Measurements from ENCODE around the gene RRAS2. TPM values are rescaled to one million over a fixed set of nuclear protein-coding genes. Genes with fewer than 3 reads are reported as not detected.

Gene RRAS2
- total and polyA plus RNA-seq, 2 donors (not counting 3 experiments of a cell fraction or from before 2014, with no cell fraction given): 30.1 to 80.5 TPM

GRCh38 chr11:14373941-14374646 lies 15.1 kb upstream of the RRAS2 start:
- no peak overlapping the region for H2AFZ ChIP-seq (ENCODE audit: low read depth, low read length)
- no peak overlapping the region for H3K27ac ChIP-seq (ENCODE audit: insufficient read depth, low read depth, low read length)
- POLR2A ChIA-PET: interaction anchor here (0.5 kb wide), 1 partner anchor 48 kb away, joined by 3 read pairs; no protein-coding TSS in a partner anchor
- BruUV-seq (replicated peaks): no TSS peak
- no peaks in the 10 kb centered on the region for H3K79me2 ChIP-seq (ENCODE audit: control insufficient read depth, insufficient read depth, low read length)
- H3K4me3 ChIP-seq (replicated peaks in 1 of 3; ENCODE audit: insufficient read depth in 1 of 3, low read depth in 1 of 3, low read length in 3 of 3): no peak overlapping the region
- no peak overlapping the region for H3K4me2 ChIP-seq (ENCODE audit: insufficient read depth, low read length)
- H3K9me1 ChIP-seq (replicated peaks; ENCODE audit: control insufficient read depth, extremely low read depth, insufficient read depth, low read length): no peaks in the 10 kb centered on the region
- dilution Hi-C loops (cut with MboI; ENCODE audit: extremely low pct_ligation_motif_present, low sequenced_read_pairs): no loop called here
- H4K20me1 ChIP-seq (replicated peaks; ENCODE audit: control insufficient read depth, extremely low read depth, insufficient read depth, low read length): no peaks in the 10 kb centered on the region
- intact Hi-C loops (cut with micrococcal nuclease): no loop called here
- FAIRE-seq (peak; percentile 76), DNase-seq (ENCODE audit: low read depth, low spot score) (peak; percentile 21)
- H3K9ac ChIP-seq (replicated peaks; ENCODE audit: extremely low read depth, insufficient read depth, low read length): no peak overlapping the region
- CTCF ChIA-PET: interaction anchor here (1.1 to 1.9 kb wide), 4 partner anchors 13 to 73 kb away, joined by 4 to 6 read pairs (median 5); no protein-coding TSS in a partner anchor
- no peaks in the 10 kb centered on the region for H3K27me3 ChIP-seq (ENCODE audit: control insufficient read depth in 2 of 2, insufficient read depth in 2 of 2, low read length in 2 of 2)
- TF ChIP-seq MYC (IDR thresholded peaks at IDR 0.05; ENCODE audit: low read depth, low read length) (no peak), POLR2AphosphoS5 (IDR thresholded peaks at IDR 0.05; ENCODE audit: insufficient read depth, low read depth, low read length) (no peak), CTCF (IDR thresholded peaks at IDR 0.05; ENCODE audit: extremely low read depth in 1 of 2, insufficient read depth in 1 of 2, low read depth in 1 of 2, low read length in 2 of 2) (no peak), GATA2 (IDR thresholded peaks at IDR 0.05; ENCODE audit: insufficient read depth, insufficient read length, low read depth, low read length) (no peak), MAX (IDR thresholded peaks at IDR 0.05; ENCODE audit: insufficient read depth, insufficient read length) (no peak), JUN (IDR thresholded peaks at IDR 0.05; ENCODE audit: borderline replicate concordance, insufficient read depth, insufficient read length, low read depth) (no peak), FOS (IDR thresholded peaks at IDR 0.05; ENCODE audit: borderline replicate concordance, insufficient read depth, low read length) (no peak)
- no peaks in the 10 kb centered on the region for H3K36me3 ChIP-seq (ENCODE audit: control insufficient read depth in 2 of 2, extremely low read depth in 1 of 2, insufficient read depth in 2 of 2, low read length in 2 of 2)
- no peaks in the 10 kb centered on the region for H3K9me3 ChIP-seq (replicated peaks; ENCODE audit: control insufficient read depth, insufficient read depth, low read length)
- H3K4me1 ChIP-seq (ENCODE audit: control insufficient read depth, extremely low read depth, insufficient read depth, low read length): peaks cover 4% of the 10 kb centered on the region

All from endothelial cell of umbilical vein (primary cell).